Activated CD8-positive, alpha-beta memory T cell treated with anti-CD3 and anti-CD28 coated beads, Interleukin-2, amount 50 U/mL, for 24 hours (primary cell): ENCODE data around the gene STMN3.

ENCODE experiments used
- DNase-seq: peaks from one replicate; pipeline ENCODE4 v3.0.0-alpha.2; 2020; ENCODE audit errors: extremely low read depth

STMN3 gene

DNA sequence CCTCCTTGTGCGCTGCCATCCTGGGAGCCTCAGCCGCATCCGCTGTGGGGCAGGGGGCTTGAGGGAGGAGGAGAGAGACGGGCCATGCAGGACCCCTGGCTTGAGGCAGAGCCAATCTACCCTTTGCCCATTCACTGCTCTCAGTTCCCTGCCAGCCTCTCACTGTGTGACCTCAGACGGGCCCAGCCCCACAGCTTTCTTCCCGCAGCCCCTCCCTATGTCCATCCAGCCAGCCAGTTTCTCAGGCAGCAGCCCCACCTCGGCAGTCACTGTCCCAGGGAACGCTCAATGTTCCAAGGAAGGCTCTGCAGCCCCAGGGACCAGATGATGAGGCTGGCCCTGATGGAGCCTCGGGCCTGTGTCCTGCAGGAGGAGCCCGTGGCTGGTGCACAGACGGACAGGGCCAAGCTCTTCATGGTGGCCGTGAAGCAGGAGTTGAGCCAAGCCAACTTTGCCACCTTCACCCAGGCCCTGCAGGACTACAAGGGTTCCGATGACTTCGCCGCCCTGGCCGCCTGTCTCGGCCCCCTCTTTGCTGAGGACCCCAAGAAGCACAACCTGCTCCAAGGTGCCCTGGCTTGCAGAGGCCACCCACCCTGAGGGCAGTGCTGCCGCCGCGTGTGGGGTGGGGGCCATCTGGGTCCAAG is 39.3 kb upstream of the STMN3 start:
- no peak for DNase-seq

DNA sequence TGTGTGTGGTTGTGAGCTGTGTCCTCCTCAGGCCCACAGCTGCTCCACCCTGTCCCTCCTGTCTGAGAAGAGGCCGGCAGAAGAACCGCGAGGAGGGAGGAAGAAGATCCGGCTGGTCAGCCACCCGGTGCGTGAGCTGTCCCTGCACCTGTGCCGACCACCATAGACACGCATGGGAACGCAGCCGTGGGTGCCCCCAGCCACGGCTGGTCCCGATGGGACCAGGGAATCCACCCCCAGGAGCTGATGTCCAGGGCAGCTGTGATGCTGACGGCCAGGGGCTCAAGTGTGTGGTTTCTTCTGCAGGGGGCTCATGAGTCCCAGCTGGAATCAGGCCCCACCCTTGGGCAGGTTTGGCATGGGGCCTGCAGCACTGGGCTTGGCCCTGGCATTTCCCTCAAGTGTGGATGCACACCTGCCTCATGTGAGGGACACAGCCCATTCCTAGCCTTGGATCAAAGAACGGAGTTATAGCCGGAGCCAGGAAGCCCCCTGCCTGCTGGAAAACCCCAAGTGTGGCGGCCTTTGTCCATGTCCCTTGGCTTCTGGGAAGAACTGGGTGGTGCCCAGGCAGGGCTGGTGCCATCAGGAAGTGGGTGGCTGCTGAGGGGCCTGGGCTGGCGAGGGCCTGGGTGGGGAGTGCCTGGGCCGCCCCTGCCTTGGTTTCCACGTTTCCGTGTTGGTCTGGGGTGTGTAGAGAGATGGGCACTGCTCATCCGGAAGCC is 38.6 kb upstream of the STMN3 start:
- DNase-seq, result no peak

DNA sequence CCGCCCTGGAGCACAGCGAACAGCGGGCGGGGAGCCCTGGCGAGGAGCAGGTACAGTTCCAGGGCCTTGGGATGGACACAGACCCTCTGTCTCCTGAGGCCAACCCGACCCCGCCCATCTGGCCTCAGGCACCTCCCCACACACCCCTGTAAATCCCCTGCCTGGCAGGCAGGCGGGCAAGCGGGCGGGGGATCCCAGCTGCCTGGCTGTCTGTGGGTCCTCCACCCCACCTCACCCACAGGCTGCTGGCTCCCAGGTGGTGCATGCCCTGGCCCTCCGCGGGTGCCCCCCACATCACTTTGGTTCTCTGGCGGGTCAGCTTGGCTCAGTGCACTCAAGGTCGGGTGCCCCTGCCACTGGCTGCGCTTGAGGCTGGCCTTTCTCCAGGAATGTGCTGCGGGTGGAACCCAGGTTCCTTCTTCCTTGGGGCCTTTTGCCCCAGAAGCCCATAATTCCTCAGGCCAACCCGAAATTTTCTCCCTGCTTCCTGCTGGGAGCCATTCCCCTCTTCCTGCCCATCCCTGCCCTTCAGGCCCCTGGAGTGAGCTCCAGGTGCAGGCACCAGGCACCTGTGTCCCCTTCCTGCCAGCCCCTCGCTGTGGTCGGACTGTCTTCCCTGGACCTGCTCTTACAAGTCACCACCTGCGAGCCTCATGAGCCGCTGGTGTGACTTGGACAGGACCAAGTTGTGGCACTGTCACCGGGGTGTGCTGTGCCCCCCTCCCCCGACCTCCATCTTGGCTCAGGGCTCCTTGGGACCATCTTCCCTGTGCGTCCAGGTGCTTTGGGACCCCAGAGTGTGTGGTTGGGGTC is 37.9 kb upstream of the STMN3 start:
- no peak for DNase-seq

DNA sequence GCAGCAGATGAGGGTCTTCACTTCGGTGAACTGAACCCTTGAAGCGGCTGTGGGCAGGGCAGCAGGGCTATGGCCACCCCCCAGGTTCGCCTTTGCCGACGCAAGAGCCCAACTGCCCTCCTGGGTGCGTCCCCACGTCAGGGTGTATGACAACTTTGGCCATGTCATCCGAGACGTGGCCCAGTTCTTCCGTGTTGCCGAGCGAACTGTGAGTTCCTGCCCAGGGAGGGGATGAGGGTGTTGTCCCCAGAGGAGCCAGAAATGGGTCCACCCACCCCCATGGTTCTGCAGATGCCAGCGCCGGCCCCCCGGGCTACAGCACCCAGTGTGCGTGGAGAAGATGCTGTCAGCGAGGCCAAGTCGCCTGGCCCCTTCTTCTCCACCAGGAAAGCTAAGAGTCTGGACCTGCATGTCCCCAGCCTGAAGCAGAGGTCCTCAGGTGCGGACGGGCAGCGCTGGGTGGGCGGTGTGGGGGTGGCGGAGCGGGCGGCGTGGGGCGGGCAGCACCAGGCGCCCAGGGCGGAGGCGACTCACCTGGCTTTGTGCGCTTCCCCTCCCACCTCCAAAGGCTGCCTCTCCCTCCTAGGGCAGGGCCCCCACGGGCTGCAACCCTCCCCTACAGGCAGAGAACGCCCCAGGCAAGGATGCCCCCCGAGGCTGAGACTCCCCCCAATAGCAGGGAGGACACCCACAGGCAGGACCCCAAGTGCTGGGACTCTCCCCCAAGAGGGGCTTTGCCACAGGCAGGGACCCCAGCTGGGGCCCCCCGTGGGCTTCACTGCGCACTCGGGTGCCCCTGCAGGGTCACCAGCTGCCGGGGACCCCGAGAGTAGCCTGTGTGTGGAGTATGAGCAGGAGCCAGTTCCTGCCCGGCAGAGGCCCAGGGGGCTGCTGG is 37.0 kb upstream of the STMN3 start:
- DNase-seq, result no peak

- DNase-seq, result no peak
Observed at GRCh38 chr20:63689046-63690002, 36.1 kb upstream of the STMN3 start.

- no peak for DNase-seq
Observed at GRCh38 chr20:63688228-63689045, 35.2 kb upstream of the STMN3 start.

- DNase-seq, result no peak
Observed at GRCh38 chr20:63687419-63688178, 34.4 kb upstream of the STMN3 start.

- DNase-seq, result no peak
Observed at GRCh38 chr20:63686492-63687321, 33.5 kb upstream of the STMN3 start.

GRCh38 chr20:63686094-63686491 is 32.9 kb upstream of the STMN3 start:
- DNase-seq, result no peak

DNA sequence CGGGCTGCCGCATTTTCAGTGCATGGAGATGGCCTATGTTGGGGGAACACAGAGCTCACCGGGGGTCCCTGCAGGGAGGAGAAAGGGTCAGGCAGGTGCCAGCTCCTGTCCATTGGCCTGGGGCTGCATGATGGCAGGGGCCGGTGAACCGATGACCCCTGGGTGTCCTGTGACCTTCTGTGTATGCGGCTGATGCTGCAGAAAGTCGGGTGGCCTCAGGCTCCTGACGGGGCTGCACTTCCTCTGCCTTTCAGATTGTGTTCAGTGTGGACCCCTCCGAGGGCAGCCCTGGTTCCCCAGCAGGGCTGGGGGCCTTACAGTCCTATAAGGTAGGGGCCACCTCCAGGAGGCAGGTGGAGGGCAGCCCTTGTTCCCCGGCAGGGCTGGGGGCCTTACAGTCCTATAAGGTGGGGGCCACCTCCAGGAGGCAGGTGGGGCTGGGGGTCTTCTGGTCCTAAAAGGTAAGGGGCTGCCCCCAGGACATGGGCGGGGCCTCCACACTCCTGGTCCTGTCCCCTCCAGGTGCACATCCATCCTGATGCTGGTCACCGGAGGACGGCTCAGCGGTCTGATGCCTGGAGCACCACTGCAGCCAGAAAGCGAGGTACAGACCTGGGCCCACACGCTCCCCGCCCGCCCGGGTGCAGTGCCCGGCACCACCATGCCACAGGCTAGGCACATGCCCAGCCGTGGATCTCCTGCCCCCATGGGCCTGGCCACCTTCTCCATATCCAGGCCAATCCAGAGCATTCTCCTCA is 32.2 kb upstream of the STMN3 start:
- no peak for DNase-seq

GRCh38 chr20:63682384-63683139 is 29.3 kb upstream of the STMN3 start:
- DNase-seq, result no peak

GRCh38 chr20:63681609-63682142 is 28.5 kb upstream of the STMN3 start:
- DNase-seq, result no peak

- DNase-seq, result no peak
Observed at GRCh38 chr20:63680857-63681608, 27.8 kb upstream of the STMN3 start.

DNA sequence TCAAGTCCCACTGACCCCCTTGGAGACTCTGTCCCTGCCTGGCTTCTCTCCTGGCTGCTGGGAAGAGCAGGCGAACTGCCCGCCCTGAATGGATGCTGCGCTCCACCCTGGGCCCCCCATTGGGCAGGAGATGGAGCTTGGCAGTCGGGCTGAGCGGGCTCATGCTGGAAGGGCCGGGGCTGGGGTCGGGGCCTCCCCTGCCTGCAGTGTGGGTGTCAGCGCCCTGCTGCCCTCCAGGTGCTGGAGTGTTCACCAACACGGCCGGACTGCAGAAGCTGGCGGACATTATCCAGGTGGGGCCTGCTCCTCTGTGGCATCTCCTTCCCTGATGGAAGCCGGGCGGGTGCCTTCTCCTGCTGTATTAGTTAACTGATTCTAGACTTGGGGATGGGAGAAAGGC is 27.2 kb upstream of the STMN3 start:
- DNase-seq, result no peak

DNA sequence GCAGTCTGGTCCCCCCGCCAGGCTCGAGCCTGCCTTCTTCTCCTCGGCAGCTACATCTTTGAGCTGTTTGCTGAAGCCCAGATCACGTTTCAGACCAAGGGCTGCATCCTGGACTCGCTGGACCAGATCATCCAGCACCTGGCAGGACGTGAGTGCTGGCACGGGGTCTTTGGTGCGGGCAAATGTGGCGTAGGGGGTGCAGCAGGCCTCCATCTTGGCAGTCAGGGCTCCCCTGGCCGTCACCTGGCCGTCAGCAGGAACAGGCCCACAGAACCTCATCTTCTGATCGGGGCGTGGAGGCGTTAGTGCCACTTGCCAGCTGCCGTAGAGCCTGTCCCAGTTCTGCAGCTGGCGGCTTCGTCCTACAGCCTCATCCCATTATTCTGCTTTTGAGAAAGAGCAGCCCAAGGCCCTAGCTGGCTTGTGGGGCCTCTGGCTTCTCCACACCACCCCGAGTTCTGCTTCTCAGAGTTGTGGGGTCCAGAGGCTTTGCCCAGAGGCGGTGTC is 26.6 kb upstream of the STMN3 start:
- DNase-seq, result no peak
